ENCODE measurements around the gene GALNT10.
A peak's percentile ranks its signal among the peaks of the same experiment; 100 is the strongest.

The GALNT10 gene

DNA sequence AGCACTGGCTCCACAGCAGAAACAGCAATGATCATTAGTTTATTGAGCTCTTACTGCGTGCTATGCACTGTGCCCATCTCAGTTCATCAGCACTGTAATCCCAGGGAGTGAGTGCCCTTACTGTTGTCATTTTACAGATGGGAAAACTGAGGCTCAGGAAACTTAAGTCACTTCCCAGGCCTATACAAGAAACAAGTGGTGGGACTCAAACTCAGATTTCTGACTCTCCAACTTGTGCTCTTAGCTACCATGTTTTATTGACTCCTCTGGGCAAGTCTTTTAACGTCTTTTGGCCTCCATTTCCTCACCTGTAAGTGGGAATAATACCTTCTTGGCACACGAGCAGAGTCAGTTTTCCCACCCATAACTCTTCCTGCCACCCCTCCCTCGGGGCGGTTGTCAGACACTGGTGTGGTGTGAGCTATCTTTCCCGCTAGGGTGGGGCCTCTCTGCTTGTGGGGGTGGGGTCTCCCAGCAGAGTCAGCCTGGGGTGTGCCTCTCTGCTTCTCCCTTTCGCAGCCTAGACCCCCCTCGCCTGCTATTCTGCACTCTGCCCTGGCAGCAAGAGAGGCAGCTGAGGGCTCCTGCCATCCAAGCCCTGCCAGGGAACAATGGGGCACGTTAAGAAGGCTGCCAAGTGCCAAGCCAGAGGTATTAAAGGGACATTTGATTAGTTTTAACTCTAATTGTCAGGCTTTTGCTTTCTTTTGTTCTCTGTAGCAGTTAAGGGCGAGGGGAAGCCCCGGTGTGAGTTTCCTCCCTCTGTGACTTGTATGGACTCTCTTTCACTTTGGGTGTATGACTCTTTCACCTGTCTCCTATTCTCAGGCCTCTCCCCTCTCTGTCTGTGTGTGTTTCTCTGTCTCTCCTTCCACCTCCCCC, 12.1 kb downstream of the GALNT10 start:
- DNase-seq (ENCODE audit: low read depth in 2 of 2, low spot score in 1 of 2) = no peak

GRCh38 chr5:154203798-154204578, 13.5 kb downstream of the GALNT10 start:
- no peak for DNase-seq (ENCODE audit: low read depth in 2 of 2, low spot score in 1 of 2)

DNA sequence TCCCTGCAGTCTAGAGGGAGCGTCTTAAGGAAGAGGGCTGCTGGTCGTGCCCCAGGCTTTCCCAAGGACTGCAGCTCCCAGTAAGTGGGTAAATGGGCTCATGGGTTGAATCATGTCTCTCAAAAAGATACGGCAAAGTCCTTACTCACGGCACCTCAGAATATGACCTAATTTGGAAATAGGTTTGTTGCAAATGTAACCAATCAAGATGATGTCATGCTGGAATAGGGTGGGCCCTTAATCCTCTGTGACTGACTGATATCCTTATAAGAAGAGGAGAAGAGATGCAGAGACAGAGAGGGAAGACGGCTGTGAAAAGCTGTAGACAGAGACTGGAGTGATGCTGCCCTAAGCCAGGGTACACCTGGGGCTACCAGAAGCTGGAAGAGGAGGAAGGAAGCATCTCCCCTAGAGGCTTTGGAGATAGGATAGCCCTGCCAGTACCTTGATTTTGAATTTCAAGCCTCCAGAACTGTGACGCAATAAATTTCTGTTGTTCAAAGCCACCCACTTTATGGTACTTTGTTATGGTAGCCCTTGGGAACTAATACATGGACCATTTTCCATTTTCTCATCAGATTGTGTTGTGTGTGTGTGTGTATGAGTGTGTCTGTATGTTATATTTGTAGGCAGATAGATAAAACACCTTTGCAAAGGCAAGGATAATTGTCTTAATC, 15.0 kb downstream of the GALNT10 start:
- DNase-seq (ENCODE audit: low read depth in 2 of 2, low spot score in 1 of 2) = no peak

GRCh38 chr5:154206311-154206710, 15.8 kb downstream of the GALNT10 start:
- no peak for DNase-seq (ENCODE audit: low read depth in 2 of 2, low spot score in 1 of 2)

DNA sequence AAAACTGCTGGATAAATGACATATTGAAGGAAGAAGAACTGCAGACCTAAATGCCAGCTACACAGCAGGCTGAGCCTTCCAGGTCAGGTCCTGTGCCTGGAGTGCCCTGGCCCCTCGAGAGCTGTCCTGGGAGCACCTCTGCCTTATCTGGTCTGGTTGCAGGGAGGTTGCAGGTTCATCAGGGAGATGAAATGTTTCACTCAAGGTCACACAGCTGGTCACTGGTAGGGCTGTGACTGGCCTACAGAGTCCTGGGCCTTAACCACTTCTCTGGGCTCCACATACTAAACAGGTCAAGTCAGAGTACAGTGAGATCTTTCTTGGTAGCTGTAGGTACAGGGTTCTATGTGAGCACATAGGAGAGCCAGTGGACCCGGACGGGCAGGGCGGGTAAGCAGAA, 16.7 kb downstream of the GALNT10 start:
- no peak for DNase-seq (ENCODE audit: low read depth in 2 of 2, low spot score in 1 of 2)

DNA sequence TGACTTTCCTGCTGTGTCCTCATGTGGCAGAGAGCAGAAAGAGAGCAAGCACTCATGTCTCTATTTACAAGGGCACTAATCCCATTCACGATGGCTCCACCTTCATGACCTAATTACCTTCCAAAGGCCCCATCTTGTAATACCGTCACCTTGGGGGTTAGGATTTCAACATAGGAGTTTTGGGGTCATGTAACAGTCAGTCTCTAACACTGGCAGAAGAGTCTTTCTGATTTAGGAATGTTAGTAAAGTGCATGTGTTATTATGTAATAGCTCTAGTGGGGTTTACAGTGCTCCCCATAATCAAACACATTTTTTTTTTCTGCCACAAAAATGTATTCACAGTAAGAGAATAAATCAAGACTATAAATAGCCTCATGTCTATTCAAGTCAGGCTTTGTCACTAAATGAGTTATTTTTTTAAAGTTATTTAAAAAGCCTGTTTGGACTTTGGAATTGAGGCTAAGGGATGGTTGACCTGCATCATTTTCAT, 19.1 kb downstream of the GALNT10 start:
- DNase-seq (ENCODE audit: low read depth in 2 of 2, low spot score in 1 of 2) = no peak

- no peak for DNase-seq (ENCODE audit: low read depth in 2 of 2, low spot score in 1 of 2)
These were observed 19.6 kb downstream of the GALNT10 start for GRCh38 chr5:154210163-154210562.

DNA sequence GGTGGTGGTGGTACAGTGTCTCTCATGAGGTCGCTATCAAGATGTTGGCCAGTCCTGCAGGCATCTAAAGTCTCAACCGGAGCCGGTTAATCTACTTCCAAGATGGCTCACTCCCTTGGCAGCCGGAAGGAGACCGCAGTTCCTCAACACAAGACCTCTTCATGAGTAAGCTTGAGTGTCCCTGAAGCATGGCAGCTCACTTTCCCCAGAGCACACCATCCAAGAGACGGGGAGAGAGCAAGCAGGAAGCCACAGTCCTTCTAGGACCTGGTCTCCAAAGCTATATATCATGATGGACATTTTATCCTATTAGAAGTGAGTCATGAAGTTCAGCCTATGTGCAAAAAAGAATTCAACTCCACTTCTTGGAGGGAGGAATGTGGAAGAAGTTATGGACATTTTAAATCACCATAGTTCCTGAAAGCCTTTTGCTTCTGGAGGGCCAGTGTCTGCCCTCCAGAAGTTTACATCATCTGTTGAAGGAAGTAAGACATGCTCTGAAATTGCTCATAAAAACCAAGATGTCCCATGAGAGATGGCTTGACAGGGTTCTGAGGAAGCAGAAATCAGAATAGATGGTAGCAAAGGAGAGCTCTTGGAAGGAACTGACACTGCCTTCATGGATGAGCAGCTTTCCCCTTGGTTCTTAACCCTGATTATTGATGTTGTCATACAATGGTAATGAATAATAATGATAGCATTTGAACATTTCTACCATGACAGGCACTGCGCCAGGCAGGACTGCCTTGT, 21.3 kb downstream of the GALNT10 start:
- no peak for DNase-seq (ENCODE audit: low read depth in 2 of 2, low spot score in 1 of 2)

DNA sequence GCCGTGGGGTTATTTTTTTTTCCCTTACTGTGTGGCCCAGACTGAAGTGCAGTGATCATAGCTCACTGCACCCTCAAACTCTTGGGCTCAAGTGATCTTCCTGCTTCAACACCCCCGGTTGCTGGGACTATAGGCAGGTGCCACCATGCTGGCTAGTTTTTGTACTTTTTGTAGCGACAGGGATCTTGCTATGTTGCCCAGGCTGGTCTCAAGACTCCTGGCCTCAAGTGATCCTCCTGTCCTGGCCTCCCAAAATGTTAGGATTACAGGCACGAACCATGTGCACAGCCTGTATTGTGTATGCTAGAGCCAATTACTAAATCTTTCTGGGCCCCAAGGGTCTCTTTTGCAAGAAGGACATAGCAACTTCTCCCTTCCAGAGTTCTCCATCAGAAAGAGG, 23.1 kb downstream of the GALNT10 start:
- DNase-seq (ENCODE audit: low read depth in 2 of 2, low spot score in 1 of 2) = no peak

DNA sequence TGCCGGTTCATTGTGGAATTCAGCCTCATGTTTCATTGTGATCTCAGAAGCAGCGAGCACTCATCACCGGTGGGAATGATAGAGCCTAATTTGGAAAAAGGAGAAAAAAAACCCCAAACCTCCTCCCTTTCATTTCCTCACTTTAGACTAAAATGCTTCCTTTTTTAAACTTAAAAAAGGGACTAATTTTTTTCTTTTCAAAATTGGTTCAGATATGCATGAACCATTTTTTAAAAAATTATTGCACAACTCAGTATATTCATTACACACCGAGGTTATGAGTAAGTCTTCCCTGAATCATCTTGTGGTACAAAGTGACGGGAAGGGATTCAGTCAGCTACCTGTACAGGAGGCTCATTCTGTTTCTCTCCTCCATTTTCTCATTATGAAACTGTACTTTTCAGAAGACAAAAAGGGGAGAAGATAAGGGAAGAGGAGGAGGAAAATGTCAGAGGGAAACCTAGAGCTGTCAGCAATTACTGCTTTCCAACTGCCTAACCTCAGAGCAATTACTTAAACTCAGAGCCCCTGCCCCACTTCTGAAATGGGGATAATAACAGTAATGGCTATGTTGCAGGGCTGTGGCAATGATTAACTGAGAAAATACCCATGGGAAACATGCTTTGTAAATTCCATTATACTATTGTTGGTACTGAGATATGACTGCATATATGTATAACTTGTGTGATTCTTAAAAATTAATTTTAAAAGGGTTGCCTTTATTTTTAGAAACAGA, 24.0 kb downstream of the GALNT10 start:
- DNase-seq (ENCODE audit: low read depth in 2 of 2, low spot score in 1 of 2) = no peak

DNA sequence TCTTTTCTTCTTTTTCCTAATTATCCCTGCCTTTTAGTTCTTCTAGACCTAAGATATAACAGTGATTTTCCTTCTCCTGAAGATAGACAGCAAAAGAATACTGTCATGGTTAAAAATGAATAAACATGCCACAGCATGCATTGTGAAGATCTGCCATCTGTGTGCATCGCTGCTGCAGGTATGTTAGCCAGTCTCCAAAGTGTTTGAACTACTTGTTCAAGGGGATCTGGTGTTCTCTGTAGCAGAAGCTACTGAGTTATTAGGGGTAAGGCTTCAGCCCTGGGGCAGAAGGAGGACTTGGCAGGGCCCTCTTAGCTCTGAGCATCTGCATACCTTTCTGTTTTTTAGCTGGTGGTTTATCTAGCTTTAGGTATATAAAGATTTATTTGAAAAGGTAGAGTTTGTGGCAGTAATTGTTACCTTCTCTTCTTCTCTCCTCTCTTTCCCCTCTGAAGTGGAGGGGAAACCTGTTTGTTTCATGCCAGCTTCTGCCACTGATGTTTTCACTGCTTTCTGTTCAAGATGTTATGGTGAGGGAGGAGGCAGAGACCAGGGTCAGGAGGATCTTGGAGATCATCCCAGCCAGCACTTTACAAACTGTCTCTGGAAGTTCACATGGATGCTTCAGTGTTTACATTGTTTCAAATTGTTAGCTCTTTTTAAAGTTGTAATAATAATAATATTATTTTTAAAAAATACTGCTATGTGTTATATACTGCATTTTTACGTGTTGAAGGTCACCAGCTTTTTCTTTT, 25.2 kb downstream of the GALNT10 start:
- DNase-seq (ENCODE audit: low read depth in 2 of 2, low spot score in 1 of 2) = no peak

- no peak for DNase-seq (ENCODE audit: low read depth in 2 of 2, low spot score in 1 of 2)
These were observed 26.9 kb downstream of the GALNT10 start for GRCh38 chr5:154217462-154217861.

DNA sequence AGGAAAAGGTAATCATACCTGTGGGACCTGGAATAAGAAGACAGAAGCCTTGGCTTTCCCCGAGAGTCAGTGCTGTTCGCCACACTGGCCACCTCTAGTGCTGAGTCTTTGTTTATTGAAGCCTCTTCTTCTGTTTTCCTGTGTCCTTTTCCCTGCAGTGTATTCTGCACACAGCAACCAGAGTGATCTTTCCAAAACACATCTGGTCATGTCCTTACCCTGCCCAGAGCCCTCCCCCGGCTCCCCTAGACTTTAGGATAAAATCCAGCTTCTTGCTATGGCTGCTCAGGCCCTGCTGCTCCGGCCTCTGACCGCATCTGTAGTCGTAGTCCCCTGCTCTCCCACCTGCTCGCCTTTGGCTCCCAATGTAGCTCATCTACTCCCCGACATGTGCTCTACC, 28.3 kb downstream of the GALNT10 start:
- DNase-seq (ENCODE audit: low read depth in 2 of 2, low spot score in 1 of 2) = no peak

DNA sequence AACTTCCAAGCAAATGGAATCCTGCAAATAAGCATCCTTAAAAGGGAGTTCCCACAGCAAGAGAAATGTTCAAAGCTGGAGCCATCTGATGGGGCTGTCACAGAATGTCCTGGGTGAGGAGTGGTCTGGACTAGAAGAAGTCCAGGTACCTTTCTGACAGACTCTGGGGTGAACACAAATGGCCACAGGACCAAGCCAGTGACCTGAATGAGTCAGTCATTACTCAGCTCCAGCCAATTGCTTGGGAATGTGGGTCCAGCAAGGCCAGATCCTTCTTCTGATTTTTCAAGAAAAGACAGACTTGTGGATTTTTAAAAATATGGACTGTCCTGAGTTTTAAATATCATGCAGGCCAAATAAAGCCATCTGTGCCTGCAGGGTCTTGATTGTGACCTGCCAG, 30.1 kb downstream of the GALNT10 start:
- DNase-seq (ENCODE audit: low read depth in 2 of 2, low spot score in 1 of 2) = no peak

DNA sequence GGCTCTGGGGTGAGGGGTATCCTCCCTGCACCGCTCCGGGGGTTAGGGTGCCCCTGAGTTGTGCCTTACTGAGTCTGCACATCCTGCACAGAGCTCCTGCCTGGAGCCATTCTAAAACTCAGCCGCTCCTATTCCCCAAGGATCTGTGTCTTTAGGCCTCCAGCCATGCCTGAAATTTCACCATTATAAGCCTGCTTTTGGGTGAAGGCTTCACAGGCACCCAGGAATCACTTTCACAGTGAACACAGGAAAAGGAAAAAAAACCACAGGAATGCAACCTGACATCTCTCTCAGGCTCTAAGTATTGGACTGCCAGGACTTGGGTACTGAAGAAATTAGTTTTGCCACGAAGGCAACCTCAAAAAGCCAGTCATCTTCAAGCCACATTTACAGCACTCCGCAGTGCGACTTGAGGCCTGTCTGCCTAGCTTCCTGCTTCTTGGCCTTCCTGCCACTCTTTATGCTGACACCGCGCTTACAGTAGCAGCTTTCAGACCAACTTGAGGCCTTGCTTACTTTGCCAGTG, 30.9 kb downstream of the GALNT10 start:
- DNase-seq (ENCODE audit: low read depth in 2 of 2, low spot score in 1 of 2) = peak in 1 of 2 donors; percentile 38

- DNase-seq (ENCODE audit: low read depth in 2 of 2, low spot score in 1 of 2) = no peak
These were observed 31.9 kb downstream of the GALNT10 start for GRCh38 chr5:154222414-154222813.

DNA sequence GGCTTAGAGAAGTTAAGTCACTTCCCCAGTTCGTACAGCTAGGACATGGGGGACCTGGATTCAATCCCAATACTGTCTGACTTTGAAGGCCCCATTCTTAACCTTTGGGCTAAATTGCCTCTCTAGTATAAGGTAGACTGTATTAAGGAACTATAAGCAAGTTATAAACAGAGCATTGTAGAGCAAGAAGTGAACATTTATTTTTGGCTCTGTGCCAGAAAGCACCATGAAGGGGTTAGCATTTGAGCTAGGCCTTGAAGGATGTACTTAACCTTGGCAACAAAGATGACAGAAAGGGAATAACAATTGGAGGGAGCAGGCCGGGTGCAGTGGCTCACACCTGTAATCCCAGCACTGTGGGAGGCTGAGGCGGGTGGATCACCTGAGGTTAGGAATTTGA, 32.8 kb downstream of the GALNT10 start:
- no peak for DNase-seq (ENCODE audit: low read depth in 2 of 2, low spot score in 1 of 2)

- DNase-seq (ENCODE audit: low read depth in 2 of 2, low spot score in 1 of 2) = no peak
These were observed 36.6 kb downstream of the GALNT10 start for GRCh38 chr5:154227090-154227489.

- DNase-seq (ENCODE audit: low read depth in 2 of 2, low spot score in 1 of 2) = no peak
These were observed 38.2 kb downstream of the GALNT10 start for GRCh38 chr5:154228696-154229095.
